B cell (primary cell): Measurements from ENCODE around the gene PTPRM. TPM values are rescaled to one million over a fixed set of nuclear protein-coding genes. Genes with fewer than 3 reads are reported as not detected.

Source experiments
- ATAC-seq: fragments of 200-7000 bp; cut with Tn5 transposase; one replicate; pipeline ENCODE4 v1.10.0; 2021; ENCODE audit warnings: low read depth, mild to moderate bottlenecking, moderate number of reproducible peaks, moderate library complexity
- CTCF ChIA-PET: fragments of 350-600 bp; sonication (Branson Sonifier 250); formaldehyde crosslinking; loops from one replicate; lab custom pipeline; 2021; ENCODE audit warnings: antibody characterized with exemption, inconsistent platforms; lab: Charles Lee
- POLR2A ChIA-PET: fragments of 350-600 bp; sonication (Branson Sonifier 250); formaldehyde crosslinking; loops from one replicate; lab custom pipeline; 2021; ENCODE audit warnings: antibody characterized with exemption; lab: Charles Lee
- DNase-seq: peaks from one replicate; pipeline ENCODE4 v3.0.0; 2013
- H2AFZ ChIP-seq: 2 replicates; pipeline ENCODE4 v1.6.1; 2012; ENCODE audit warnings: mild to moderate bottlenecking, low read depth, low read length; ENCODE audit not compliant: insufficient read depth, poor library complexity, severe bottlenecking
- H3K27ac ChIP-seq, 2 donors: 1 replicate in 1 of 2; 2 replicates in 1 of 2; pipeline ENCODE4 v1.5.1; 2012 to 2013; ENCODE audit warnings: low read length in 2 of 2, mild to moderate bottlenecking in 2 of 2, moderate library complexity in 1 of 2
- H3K27me3 ChIP-seq, 4 experiments: fragments of 200-600 bp in 1 of 4; sonication (generic) in 1 of 4; replicated peaks in 1 of 4; 1 replicate in 2 of 4; 2 replicates in 2 of 4; pipeline versions ENCODE4 v1.6.1 to v1.7.0; 2013 to 2016; ENCODE audit warnings: low read length in 3 of 4, mild to moderate bottlenecking in 2 of 4, mixed read lengths in 1 of 4, moderate library complexity in 1 of 4; ENCODE audit not compliant: insufficient read depth in 4 of 4, control insufficient read depth in 3 of 4; ENCODE audit errors: control extremely low read depth in 1 of 4
- H3K36me3 ChIP-seq, 2 experiments: replicated peaks in 1 of 2; 1 replicate in 1 of 2; 2 replicates in 1 of 2; pipeline versions ENCODE4 v1.6.1 to v1.7.1; 2013; ENCODE audit warnings: low read length in 1 of 2; ENCODE audit not compliant: insufficient read depth in 2 of 2, control insufficient read depth in 1 of 2; ENCODE audit errors: control extremely low read depth in 1 of 2, extremely low read depth in 1 of 2
- H3K4me1 ChIP-seq, 2 donors: fragments of 200-600 bp in 1 of 2; sonication (generic) in 1 of 2; 1 replicate in 1 of 2; 2 replicates in 1 of 2; pipeline versions ENCODE4 v1.5.1 to v1.6.1; 2013 to 2017; ENCODE audit warnings: low read length in 2 of 2; ENCODE audit not compliant: control insufficient read depth in 2 of 2, insufficient read depth in 2 of 2
- H3K4me2 ChIP-seq: replicated peaks from 2 replicates; pipeline ENCODE3; 2012; ENCODE audit warnings: mild to moderate bottlenecking, low read depth, low read length; ENCODE audit not compliant: poor library complexity, severe bottlenecking
- H3K4me3 ChIP-seq, 5 experiments: fragments of 200-600 bp in 1 of 5; sonication (generic) in 1 of 5; 1 replicate in 3 of 5; 2 replicates in 2 of 5; pipeline versions ENCODE4 v1.5.1 to v1.7.0; 2011 to 2016; ENCODE audit warnings: low read length in 4 of 5, mild to moderate bottlenecking in 4 of 5, low read depth in 2 of 5, control low read depth in 1 of 5, moderate library complexity in 1 of 5; ENCODE audit not compliant: insufficient read depth in 1 of 5; ENCODE audit errors: control extremely low read depth in 1 of 5, extremely low read depth in 1 of 5
- H3K79me2 ChIP-seq: fragments of 200-600 bp; sonication (generic); one replicate; pipeline ENCODE4 v1.6.0; 2016; ENCODE audit warnings: low read length; ENCODE audit not compliant: control insufficient read depth, insufficient read depth
- H3K9ac ChIP-seq: fragments of 200-600 bp; sonication (generic); 2 replicates; pipeline ENCODE4 v1.6.1; 2017; ENCODE audit warnings: mild to moderate bottlenecking, low read length, moderate library complexity
- H3K9me3 ChIP-seq, 3 donors: one replicate each; pipeline versions ENCODE4 v1.6.1 to v1.7.1; 2013; ENCODE audit warnings: low read length in 2 of 3; ENCODE audit not compliant: control insufficient read depth in 2 of 3, insufficient read depth in 1 of 3; ENCODE audit errors: control extremely low read depth in 1 of 3
- H4K20me1 ChIP-seq: 2 replicates; pipeline ENCODE4 v1.6.0; 2012; ENCODE audit warnings: mild to moderate bottlenecking, low read length; ENCODE audit not compliant: insufficient read depth, control insufficient read depth, poor library complexity, severe bottlenecking
- H3K27ac Mint-ChIP-seq: one replicate; pipeline ENCODE4 v1.8.0; 2021; ENCODE audit warnings: mixed read lengths
- H3K27me3 Mint-ChIP-seq: one replicate; pipeline ENCODE4 v1.8.0; 2021; ENCODE audit warnings: mixed read lengths
- H3K4me1 Mint-ChIP-seq: one replicate; pipeline ENCODE4 v1.8.0; 2021; ENCODE audit warnings: mixed read lengths
- H3K4me3 Mint-ChIP-seq: one replicate; pipeline ENCODE4 v1.8.0; 2021; ENCODE audit warnings: mixed read lengths
- H3K9me3 Mint-ChIP-seq: one replicate; pipeline ENCODE4 v1.8.0; 2022; ENCODE audit warnings: mixed read lengths; ENCODE audit not compliant: insufficient read depth
- CTCF ChIP-seq: fragments of 200-600 bp; IDR thresholded peaks from one replicate; pipeline ENCODE4 v1.8.0; 2022; ENCODE audit warnings: antibody characterized with exemption, mild to moderate bottlenecking
- EZH2 ChIP-seq: IDR thresholded peaks from 2 replicates; pipeline ENCODE4 v1.6.1; 2012; ENCODE audit warnings: borderline replicate concordance, low read depth, mild to moderate bottlenecking, moderate library complexity, low read length; ENCODE audit not compliant: insufficient read depth, poor library complexity, severe bottlenecking
- WGBS: methylation state at CpG from one replicate; pipeline ENCODE4 v1.1.5; 2013; ENCODE audit warnings: missing lambda C conversion rate; ENCODE audit not compliant: insufficient coverage; 5-methylcytosine and 5-hydroxymethylcytosine counted together
- intact Hi-C: fragments of 100-400 bp; cut with micrococcal nuclease; formaldehyde crosslinking; loops from one replicate; pipeline ENCODE4 v1.10.0; 2022
- polyA plus RNA-seq: library from polyadenylated mRNA; depleted of rRNA; stranded (reverse); fragments of >200 nt; gene quantifications from 2 replicates; pipeline ENCODE4 v1.2.3, GENCODE V29; 2012
- total RNA-seq, 2 donors: library from RNA; stranded (reverse); fragments of 120-200 nt in 1 of 2; gene quantifications; 1 replicate in 1 of 2; 2 replicates in 1 of 2; pipeline versions ENCODE4 v1.2.3 to v1.2.4, GENCODE V29; 2013 to 2022

Gene PTPRM
- total and polyA plus RNA-seq, 2 donors (not counting 1 experiment from before 2014, with no cell fraction given): 0.20 to 0.89 TPM

GRCh38 chr18:7786569-7786968, 219.5 kb downstream of the PTPRM start:
- TF ChIP-seq EZH2: no peak
- no peak for TF ChIP-seq CTCF
- no peak overlapping the region for H3K4me3 Mint-ChIP-seq
- no peak for DNase-seq
- H3K27ac Mint-ChIP-seq: no peak overlapping the region
- Histone ChIP-seq H2AFZ (no peak overlapping the region), H4K20me1 (no peaks in the 10 kb centered on the region), H3K4me2 (no peak overlapping the region), H3K9me3 (peaks cover 0 to 3% (median 0%) of the 10 kb centered on the region in 3 donors), H3K4me1 (no peaks in the 10 kb centered on the region), H3K79me2 (no peaks in the 10 kb centered on the region), H3K36me3 (no peaks in the 10 kb centered on the region), H3K27ac (no peak overlapping the region), H3K9ac (no peak overlapping the region), H3K4me3 (no peak overlapping the region), H3K27me3 (no peaks in the 10 kb centered on the region)
- CTCF ChIA-PET: no interaction called here
- H3K9me3 Mint-ChIP-seq: no peaks in the 10 kb centered on the region
- intact Hi-C loops: no loop called here
- ATAC-seq: no peak
- no peaks in the 10 kb centered on the region for H3K4me1 Mint-ChIP-seq
- WGBS: no CpG with 5 or more reads among the region's 1 CpG
- POLR2A ChIA-PET: no interaction called here
- no peaks in the 10 kb centered on the region for H3K27me3 Mint-ChIP-seq

- TF ChIP-seq CTCF: no peak
- TF ChIP-seq EZH2: no peak
Measured at GRCh38 chr18:7787339-7787738, 220.2 kb downstream of the PTPRM start.

More at GRCh38 chr18:7787339-7787738, 220.2 kb downstream of the PTPRM start:
- Histone ChIP-seq H3K27me3 (no peaks in the 10 kb centered on the region), H3K9me3 (peaks cover 0 to 3% (median 0%) of the 10 kb centered on the region in 3 donors), H4K20me1 (no peaks in the 10 kb centered on the region), H3K79me2 (no peaks in the 10 kb centered on the region), H2AFZ (no peak overlapping the region), H3K4me2 (no peak overlapping the region), H3K36me3 (no peaks in the 10 kb centered on the region), H3K27ac (no peak overlapping the region), H3K4me3 (no peak overlapping the region), H3K9ac (no peak overlapping the region), H3K4me1 (no peaks in the 10 kb centered on the region)
- Mint-ChIP-seq H3K4me3 (no peak overlapping the region), H3K4me1 (no peaks in the 10 kb centered on the region), H3K27me3 (no peaks in the 10 kb centered on the region), H3K27ac (no peak overlapping the region), H3K9me3 (no peaks in the 10 kb centered on the region)
- WGBS: 100% methylated on average over 1 of the region's 2 CpGs
- ATAC-seq (no peak), DNase-seq (no peak)
- POLR2A ChIA-PET: no interaction called here
- CTCF ChIA-PET: no interaction called here
- intact Hi-C loops: no loop called here
